ENCODE results near the gene SC5D. TPM values are rescaled to one million over a fixed set of nuclear protein-coding genes. Genes with fewer than 3 reads are reported as not detected.

SC5D gene
- total RNA-seq, 4 donors from 2014 or later = 7.7 to 56.0 (median 23.1) TPM

DNA sequence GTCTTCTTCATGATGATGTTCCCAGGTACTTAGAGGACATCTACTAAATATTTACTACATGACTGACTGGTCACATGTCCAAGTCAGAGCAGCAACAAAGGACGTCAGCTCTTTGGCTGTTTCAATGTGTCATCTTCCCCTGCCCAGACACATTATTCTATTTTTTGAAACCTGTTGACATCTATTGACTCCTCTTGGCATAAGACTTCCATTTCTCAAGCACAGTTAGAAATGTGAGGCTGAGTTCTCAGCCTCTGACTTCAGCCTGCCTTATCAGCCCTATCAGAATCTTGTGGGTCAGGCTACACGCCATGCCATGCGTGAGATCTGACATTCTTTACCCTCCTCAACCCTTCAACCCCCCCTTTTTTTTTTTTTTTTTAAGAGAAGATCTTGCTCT lies 63.8 kb downstream of the SC5D start:
- Histone ChIP-seq H3K4me1 (no peaks in the 10 kb centered on the region), H3K27me3 (no peaks in the 10 kb centered on the region), H3K4me3 (no peak overlapping the region), H3K36me3 (no peaks in the 10 kb centered on the region), H3K9me3 (no peaks in the 10 kb centered on the region), H3K27ac (no peak overlapping the region)
- DNase-seq = no peak
- TF ChIP-seq, protein P1, sequence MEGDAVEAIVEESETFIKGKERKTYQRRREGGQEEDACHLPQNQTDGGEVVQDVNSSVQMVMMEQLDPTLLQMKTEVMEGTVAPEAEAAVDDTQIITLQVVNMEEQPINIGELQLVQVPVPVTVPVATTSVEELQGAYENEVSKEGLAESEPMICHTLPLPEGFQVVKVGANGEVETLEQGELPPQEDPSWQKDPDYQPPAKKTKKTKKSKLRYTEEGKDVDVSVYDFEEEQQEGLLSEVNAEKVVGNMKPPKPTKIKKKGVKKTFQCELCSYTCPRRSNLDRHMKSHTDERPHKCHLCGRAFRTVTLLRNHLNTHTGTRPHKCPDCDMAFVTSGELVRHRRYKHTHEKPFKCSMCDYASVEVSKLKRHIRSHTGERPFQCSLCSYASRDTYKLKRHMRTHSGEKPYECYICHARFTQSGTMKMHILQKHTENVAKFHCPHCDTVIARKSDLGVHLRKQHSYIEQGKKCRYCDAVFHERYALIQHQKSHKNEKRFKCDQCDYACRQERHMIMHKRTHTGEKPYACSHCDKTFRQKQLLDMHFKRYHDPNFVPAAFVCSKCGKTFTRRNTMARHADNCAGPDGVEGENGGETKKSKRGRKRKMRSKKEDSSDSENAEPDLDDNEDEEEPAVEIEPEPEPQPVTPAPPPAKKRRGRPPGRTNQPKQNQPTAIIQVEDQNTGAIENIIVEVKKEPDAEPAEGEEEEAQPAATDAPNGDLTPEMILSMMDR (IDR thresholded peaks at IDR 0.05) = no peak
- no peak for TF ChIP-seq POLR2A (IDR thresholded peaks at IDR 0.05)
- intact Hi-C loops (cut with DNase I; ENCODE audit: low total_unique reads) = no loop called here

Other genes with a start within 250 kb of the SC5D start
- gene TECTA, start 191.5 kb upstream of the SC5D start, total RNA-seq = 1 to 10 TPM in 2 of 4 donors, under 1 TPM in 1, not detected in 1; under 0.01 to 2.8 (median 1.1) TPM
- 10 to 100 TPM in 3 of 4 donors, 1 to 10 TPM in 1; 7.6 to 42.6 (median 17.2) TPM for gene SORL1, start 159.5 kb downstream of the SC5D start, total RNA-seq